ENCODE results near the gene SPTBN2. TPM values are rescaled to one million over a fixed set of nuclear protein-coding genes. Genes with fewer than 3 reads are reported as not detected.

Gene SPTBN2
- total and polyA plus RNA-seq, 2 of the 8 experiments (the other 6 are each of a cell fraction or from before 2014, with no cell fraction given) = 19.1 to 69.0 TPM

DNA sequence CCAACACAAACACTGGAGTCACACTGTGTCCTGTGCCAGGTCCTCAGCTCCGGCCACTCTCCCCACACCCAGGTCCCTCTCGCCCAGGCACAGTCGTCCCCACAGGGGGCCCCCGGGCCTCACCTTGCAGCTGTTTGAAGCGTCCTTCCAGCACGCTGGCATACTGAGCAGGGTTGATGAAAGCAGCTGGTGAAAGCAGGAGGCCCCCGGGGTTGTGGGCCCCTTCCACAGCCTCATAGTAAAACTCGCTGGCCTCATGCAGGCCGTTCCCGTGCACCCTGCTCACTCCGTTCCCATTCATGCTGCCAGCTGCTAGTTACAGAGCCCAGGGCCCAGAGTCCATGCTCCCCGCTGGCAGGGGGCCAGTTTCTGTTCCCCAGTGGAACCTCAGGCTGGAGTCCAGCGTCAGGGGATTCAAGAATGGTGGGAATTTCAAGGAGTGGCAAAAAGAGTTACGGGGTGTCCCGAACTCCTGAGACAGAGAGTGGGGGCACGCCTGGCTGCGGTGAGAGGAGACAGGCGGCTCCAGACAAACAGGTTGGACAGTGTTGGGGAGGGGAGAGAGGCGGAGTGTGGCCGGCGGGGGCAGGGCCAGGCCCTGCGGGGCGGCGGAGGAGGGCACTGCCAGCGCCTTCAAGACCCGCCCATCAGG is 10.6 kb downstream of the SPTBN2 start:
- peak overlapping the region; percentile 56; the same call in 1 of the 2 replicates for H2BK5ac ChIP-seq (ENCODE audit: low read depth, low read length)
- H4K20me1 ChIP-seq (replicated peaks in 1 of 2; ENCODE audit: control insufficient read depth in 1 of 2, insufficient read depth in 2 of 2, low read length in 2 of 2) = no peaks in the 10 kb centered on the region
- peaks cover 10 to 30% (median 25%) of the 10 kb centered on the region in 4 experiments for H3K36me3 ChIP-seq (ENCODE audit: control insufficient read depth in 2 of 4, insufficient read depth in 4 of 4, low read length in 3 of 4)
- H2AK5ac ChIP-seq (ENCODE audit: low read depth, low read length) = no peak overlapping the region
- no peak overlapping the region for H4K91ac ChIP-seq (replicated peaks; ENCODE audit: insufficient read length, low read length)
- peak overlapping the region; percentile 34 to 55 for H3K4me2 ChIP-seq (ENCODE audit: insufficient read depth in 1 of 2, low read depth in 2 of 2, low read length in 2 of 2)
- POLR2A ChIA-PET (ENCODE audit: partially characterized antibody) = interaction anchor here (0.9 to 2.0 kb wide), 4 partner anchors 9 to 125 kb away, joined by 3 to 5 read pairs (median 4); no protein-coding TSS in a partner anchor
- no peak overlapping the region for H2BK12ac ChIP-seq (ENCODE audit: low read depth, low read length)
- FAIRE-seq (no peak), DNase-seq (ENCODE audit: low read depth in 1 of 2, low spot score in 2 of 2) (peak in 1 of 2 experiments; percentile 62)
- H2BK20ac ChIP-seq (ENCODE audit: low read length) = peak overlapping the region; percentile 72; the same call in 1 of the 2 replicates
- no peak overlapping the region for H3K23ac ChIP-seq (ENCODE audit: insufficient read length)
- H3K18ac ChIP-seq (ENCODE audit: extremely low read depth, low read length) = peak overlapping the region; percentile 81
- H2AFZ ChIP-seq (ENCODE audit: low read length) = no peak overlapping the region
- no peak overlapping the region for H4K5ac ChIP-seq (ENCODE audit: insufficient read length, low read depth, low read length)
- H4K8ac ChIP-seq (ENCODE audit: extremely low read depth, insufficient read depth, low read length) = peak overlapping the region; percentile 43; the same call in 1 of the 2 replicates
- H3K27ac ChIP-seq (ENCODE audit: low read depth, low read length) = no peak overlapping the region; the same call in 1 of the 2 replicates
- no peaks in the 10 kb centered on the region for H3K9me3 ChIP-seq (ENCODE audit: insufficient read depth in 2 of 2, low read depth in 1 of 2, low read length in 1 of 2)
- peaks cover 16% of the 10 kb centered on the region for H3K79me1 ChIP-seq (ENCODE audit: low read depth, low read length)
- no peak overlapping the region for H3K56ac ChIP-seq (replicated peaks; ENCODE audit: insufficient read length, low read depth, low read length)
- H2BK120ac ChIP-seq (replicated peaks; ENCODE audit: low read depth, low read length) = no peak overlapping the region
- peaks cover 0 to 15% of the 10 kb centered on the region in 2 experiments; a peak in 1 of 4 replicates for H3K79me2 ChIP-seq (ENCODE audit: control insufficient read depth in 1 of 2, insufficient read depth in 2 of 2, low read length in 2 of 2)
- peaks cover 12 to 34% (median 28%) of the 10 kb centered on the region in 4 experiments for H3K4me1 ChIP-seq (replicated peaks in 1 of 4; ENCODE audit: control insufficient read depth in 3 of 4, insufficient read depth in 4 of 4, low read length in 3 of 4)
- H3K27me3 ChIP-seq (replicated peaks in 1 of 4; ENCODE audit: control insufficient read depth in 3 of 4, extremely low read depth in 1 of 4, insufficient read depth in 3 of 4, low read length in 3 of 4) = no peaks in the 10 kb centered on the region
- H3K9ac ChIP-seq (replicated peaks in 1 of 4; ENCODE audit: extremely low read depth in 1 of 4, low read depth in 3 of 4, low read length in 3 of 4) = no peak overlapping the region
- H3K23me2 ChIP-seq (ENCODE audit: low read depth, low read length) = no peaks in the 10 kb centered on the region
- 0 out of 2 replicates have a peak overlapping the region, but pooled peaks have one; percentile 72 for H2BK15ac ChIP-seq (ENCODE audit: low read length)
- CTCF ChIA-PET (ENCODE audit: partially characterized antibody) = interaction anchor here (0.7 to 1.2 kb wide), 4 partner anchors 36 to 300 kb away, joined by 3 to 7 read pairs (median 3); no protein-coding TSS in a partner anchor
- WGBS, 2 experiments (ENCODE audit: extremely low coverage in 1 of 2, insufficient coverage in 1 of 2, insufficient read length in 1 of 2, insufficient replicate concordance in 2 of 2, low coverage in 1 of 2, low lambda C conversion rate in 2 of 2, missing lambda C conversion rate in 1 of 2) = 55% methylated on average over 26 of the region's 26 CpGs; no CpG with 5 or more reads in 1 of the 2 experiments
- peak overlapping the region in 3 of 4 experiments; percentile 3 to 34 (median 10); a peak in 2 of 8 replicates for H3K4me3 ChIP-seq (ENCODE audit: extremely low read depth in 1 of 4, insufficient read depth in 2 of 4, low read depth in 3 of 4, low read length in 4 of 4)
- no peak overlapping the region for H3K4ac ChIP-seq (replicated peaks; ENCODE audit: insufficient read length, low read depth, low read length)
- H3K14ac ChIP-seq (ENCODE audit: insufficient read length) = no peak overlapping the region
- TF ChIP-seq RBBP5 (IDR thresholded peaks at IDR 0.05; ENCODE audit: borderline replicate concordance, low read depth, low read length) (no peak), HDAC2 (IDR thresholded peaks at IDR 0.05; ENCODE audit: borderline replicate concordance in 1 of 2, low read depth in 2 of 2, low read length in 2 of 2) (0 out of 4 replicates have a peak, but pooled peaks of 1 of the 2 experiments have one; percentile 28), USF2 (IDR thresholded peaks at IDR 0.05; ENCODE audit: low read length) (no peak), RNF2 (IDR thresholded peaks at IDR 0.05; ENCODE audit: borderline replicate concordance, low read depth, low read length, missing control alignments, poor library complexity, severe bottlenecking) (no peak), KDM5A (IDR thresholded peaks at IDR 0.05; ENCODE audit: low read length) (no peak), CHD2 (IDR thresholded peaks at IDR 0.05; ENCODE audit: low read length) (no peak), SIX5 (IDR thresholded peaks at IDR 0.05; ENCODE audit: low read depth, low read length) (no peak), SIRT6 (IDR thresholded peaks at IDR 0.05; ENCODE audit: low read length) (no peak), ASH2L (IDR thresholded peaks at IDR 0.05; ENCODE audit: low read length) (peak; percentile 61)

Measured in H1 (cell line).